GM19043 (cell line): ENCODE data around the gene SETX.

Experiments used
- ATAC-seq: cut with Tn5 transposase; IDR thresholded peaks from one replicate; pipeline ENCODE4 v1.9.1; 2021; ENCODE audit warnings: low read depth; ENCODE audit not compliant: unreplicated experiment

The SETX gene

DNA sequence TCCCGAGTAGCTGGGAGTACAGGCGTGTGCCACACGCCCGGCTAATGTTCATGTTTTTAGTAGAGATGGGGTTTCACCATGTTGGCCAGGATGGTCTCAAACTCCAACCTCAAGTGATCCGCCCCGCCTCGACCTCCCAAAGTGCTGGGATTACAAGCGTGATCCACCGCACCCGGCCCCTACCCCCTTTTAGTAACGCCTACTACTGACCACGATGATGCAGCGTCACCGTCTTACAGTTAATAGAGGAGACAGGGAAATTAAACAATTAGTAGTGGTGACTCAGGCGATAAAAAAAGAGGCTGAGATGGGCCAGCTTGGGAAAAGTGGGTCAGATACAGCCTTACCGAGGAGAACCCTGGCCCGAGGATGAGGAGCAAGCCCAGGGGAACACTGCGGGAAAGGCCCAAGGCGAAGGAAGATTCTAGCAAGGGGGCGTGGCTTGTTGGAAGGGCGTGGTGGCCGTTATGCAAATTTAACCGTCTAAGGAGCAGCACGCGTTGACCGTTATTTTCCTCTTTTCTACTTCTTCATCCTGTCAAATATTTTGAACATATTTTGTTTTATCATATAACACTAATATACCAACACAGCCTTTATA, 1.6 kb upstream of the SETX start:
- ATAC-seq: no peak

GRCh38 chr9:132351404-132352045, 3.3 kb downstream of the SETX start:
- ATAC-seq: no peak

- ATAC-seq: no peak
Observed at GRCh38 chr9:132350861-132351315, 3.9 kb downstream of the SETX start.

DNA sequence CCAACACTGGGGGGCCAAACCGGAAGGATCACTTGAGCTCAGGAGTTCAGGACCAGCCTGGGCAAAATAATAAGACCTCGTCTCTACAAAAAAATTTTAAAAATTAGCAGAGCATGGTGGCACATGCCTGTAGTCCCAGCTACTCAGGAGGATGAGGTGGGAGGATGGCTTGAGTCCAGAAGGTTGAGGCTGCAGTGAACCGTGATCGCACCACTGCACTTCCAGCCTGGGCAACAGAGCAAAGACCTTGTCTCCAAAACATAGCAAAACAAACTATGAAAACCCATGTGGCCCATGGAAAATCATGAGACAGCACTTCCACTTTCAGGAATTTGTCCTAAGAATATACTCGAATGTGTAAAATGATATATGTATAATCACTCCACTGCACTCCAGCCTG, 6.1 kb downstream of the SETX start:
- ATAC-seq: no peak

GRCh38 chr9:132346177-132346576, 8.6 kb downstream of the SETX start:
- ATAC-seq: no peak

GRCh38 chr9:132341177-132341840, 13.5 kb downstream of the SETX start:
- ATAC-seq: no peak

GRCh38 chr9:132334364-132334763, 20.4 kb downstream of the SETX start:
- no peak for ATAC-seq

- no peak for ATAC-seq
Observed at GRCh38 chr9:132333556-132333955, 21.2 kb downstream of the SETX start.

DNA sequence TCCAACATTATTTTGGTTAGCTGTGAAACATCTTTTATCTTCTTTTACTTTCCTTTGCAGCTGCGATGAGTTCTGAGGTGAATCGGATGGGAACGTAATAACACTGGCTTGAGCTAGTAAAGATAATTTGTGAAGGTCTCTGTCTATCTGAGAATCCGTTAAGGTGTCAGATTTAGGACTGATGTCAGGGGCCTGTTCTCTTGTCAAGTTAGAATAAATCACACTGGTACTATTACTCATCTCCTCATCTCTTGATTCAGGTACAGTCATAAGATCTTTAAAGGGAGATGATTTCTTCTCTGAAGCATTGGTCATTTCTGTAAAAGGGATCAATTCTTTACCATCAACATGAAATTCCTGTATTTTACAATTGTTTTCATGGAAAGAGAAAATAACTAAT, 26.2 kb downstream of the SETX start:
- no peak for ATAC-seq

DNA sequence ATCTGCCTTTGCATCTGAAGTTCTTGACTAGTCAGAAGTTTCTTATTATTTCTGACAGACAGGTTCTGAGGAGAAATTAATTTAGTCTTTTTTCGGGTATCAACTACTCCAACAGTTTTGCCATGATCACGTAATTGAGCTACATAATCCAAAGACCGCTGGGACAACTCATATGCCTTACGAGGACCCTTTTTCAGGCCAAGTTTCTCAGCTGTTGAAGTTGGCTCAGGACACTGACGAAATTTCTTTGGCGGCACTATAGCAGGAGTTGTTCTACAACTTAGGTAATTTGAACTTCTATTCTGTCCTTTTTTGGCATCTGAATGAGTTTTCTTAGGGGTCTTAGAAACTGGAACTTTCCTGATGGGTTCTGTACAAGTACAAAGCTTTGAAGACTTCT, 27.2 kb downstream of the SETX start:
- no peak for ATAC-seq

- no peak for ATAC-seq
Observed at GRCh38 chr9:132324425-132324824, 30.4 kb downstream of the SETX start.

GRCh38 chr9:132319421-132320110, 35.2 kb downstream of the SETX start:
- no peak for ATAC-seq

DNA sequence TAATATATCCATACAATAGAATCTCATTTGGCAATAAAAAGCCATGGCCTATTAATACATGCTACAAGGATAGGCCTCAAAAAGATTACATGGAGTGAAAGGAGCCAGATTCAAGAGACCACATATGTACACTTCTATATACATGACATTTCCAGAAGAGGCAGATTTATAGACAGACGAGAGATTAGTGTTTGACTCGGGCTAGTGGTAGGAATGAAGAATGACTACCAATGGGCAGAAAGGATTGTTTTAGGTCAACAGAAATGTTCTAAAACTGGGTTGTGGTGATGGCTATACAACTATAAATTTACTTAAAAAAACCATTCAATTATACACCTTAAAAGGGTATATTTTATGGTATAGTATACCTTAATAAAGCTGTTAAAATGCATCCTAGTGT, 41.9 kb downstream of the SETX start:
- no peak for ATAC-seq

GRCh38 chr9:132312426-132312825, 42.4 kb downstream of the SETX start:
- ATAC-seq: no peak

- ATAC-seq: no peak
Observed at GRCh38 chr9:132311978-132312377, 42.8 kb downstream of the SETX start.

DNA sequence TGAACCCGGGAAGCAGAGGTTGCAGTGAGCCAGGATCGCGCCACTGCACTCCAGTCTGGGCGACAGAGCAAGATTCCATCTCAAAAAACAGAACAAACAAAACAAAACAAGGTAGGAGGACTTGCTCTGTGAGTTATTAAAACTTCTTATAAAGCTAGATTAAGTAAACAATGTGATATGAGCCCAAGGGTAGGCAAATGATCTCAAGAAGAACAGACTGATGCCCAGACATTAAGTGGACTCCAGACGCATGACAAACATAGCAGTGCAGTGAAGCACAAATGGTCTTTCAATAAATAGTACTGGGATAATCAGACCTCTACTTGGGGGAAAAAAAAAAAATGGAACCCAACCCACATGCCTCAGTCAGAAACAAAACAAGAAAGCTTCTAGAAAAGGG, 45.7 kb downstream of the SETX start:
- ATAC-seq: no peak

DNA sequence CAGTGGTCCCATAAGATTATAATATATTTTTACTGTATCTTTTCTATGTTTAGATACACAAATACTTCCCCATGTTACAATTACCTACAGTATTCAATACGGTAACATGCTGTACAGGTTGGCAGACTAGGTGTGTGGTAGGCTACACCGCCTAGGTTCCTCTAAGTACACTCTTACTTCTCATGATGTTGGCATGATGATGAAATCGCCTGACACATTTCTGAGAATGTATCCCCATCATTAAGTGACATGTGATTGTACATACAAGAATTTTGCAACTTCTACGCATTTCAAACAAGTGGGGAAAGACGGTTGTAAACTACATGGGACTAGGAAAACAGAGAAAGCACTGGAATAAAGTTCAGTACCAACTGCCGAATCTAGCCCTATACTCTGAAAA, 53.3 kb downstream of the SETX start:
- no peak for ATAC-seq

GRCh38 chr9:132299221-132299620, 55.6 kb downstream of the SETX start:
- ATAC-seq: no peak

DNA sequence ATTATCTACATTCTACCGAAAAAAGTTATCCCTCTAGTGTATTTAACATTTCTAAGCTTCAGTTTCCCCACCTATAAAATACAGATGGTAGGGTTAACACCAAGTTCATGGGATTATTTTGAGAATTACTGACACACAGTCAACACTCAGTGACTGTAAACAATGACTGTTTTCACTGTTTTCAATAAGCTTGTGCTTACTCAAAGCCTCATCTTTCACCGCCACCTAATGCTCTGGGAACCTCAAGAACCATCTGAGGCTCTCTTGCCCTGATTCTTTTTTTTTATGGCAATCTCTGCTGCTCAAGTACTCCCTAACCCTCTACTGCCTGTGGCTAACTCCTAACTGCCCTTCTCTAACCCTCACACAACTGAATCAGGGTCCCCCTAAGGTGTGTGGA, 59.6 kb downstream of the SETX start:
- ATAC-seq: no peak

DNA sequence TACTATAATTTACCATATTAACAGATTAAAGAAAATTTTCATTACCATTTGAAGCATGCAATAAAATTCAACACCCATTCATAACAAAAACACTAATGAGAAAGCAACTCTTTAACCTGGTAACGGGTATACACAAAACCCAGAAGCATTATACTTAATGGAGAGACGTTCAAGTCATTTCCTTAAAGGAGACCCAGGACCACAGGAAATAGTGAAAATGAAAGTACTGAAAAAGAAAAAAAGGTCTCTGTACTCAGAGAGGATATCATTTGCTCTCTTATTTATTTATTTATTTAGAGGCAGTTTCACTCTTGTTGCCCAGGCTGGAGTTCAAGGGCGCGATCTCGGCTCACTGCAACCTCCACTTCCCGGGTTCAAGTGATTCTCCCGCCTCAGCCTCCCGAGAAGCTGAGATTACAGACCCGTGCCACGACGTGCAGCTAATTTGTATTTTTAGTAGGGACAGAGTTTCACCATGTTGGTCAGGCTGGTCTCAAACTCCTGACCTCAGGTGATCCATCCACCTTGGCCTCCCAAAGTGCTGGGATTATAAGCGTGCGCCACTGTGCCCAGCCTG, 61.6 kb downstream of the SETX start:
- ATAC-seq: no peak

DNA sequence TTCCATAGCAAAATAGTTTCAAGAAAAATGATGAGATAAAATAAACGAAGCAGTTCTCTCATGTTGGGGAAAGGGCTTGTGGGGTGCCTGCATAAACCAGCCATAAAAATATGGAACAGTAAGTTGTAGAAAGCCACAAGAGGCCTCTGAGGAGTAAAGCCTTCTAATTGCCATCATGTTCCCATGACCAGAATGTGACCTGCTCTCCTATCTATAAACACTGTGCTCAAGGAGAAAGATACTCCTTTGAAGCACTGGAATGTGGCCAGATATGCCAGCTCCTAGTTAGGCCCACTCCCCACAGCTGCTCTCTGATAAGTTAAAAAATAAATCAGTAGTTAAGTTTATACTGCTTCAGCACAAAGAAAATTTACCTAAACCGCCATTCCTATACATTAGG, 65.8 kb downstream of the SETX start:
- no peak for ATAC-seq
